CD14-positive monocyte (primary cell): ENCODE results near the gene FGF9. TPM values are rescaled to one million over a fixed set of nuclear protein-coding genes. Genes with fewer than 3 reads are reported as not detected.

Experiments
- DNase-seq, 3 donors: peaks; one replicate each; pipeline ENCODE4 v3.0.0-alpha.2; 2011 to 2022
- H2AFZ ChIP-seq: 2 replicates; pipeline ENCODE4 v1.6.0; 2012; ENCODE audit warnings: mild to moderate bottlenecking, low read depth, low read length, inconsistent platforms; ENCODE audit not compliant: insufficient read depth, poor library complexity, severe bottlenecking
- H3K27ac ChIP-seq, 2 donors: 1 replicate in 1 of 2; 2 replicates in 1 of 2; pipeline ENCODE4 v1.5.1; 2012 to 2013; ENCODE audit warnings: low read length in 2 of 2, control low read depth in 1 of 2, inconsistent platforms in 1 of 2, low read depth in 1 of 2, mild to moderate bottlenecking in 1 of 2
- H3K27me3 ChIP-seq, 2 donors: one replicate each; pipeline versions ENCODE4 v1.6.0 to v1.6.1; 2011 to 2013; ENCODE audit warnings: low read length in 2 of 2; ENCODE audit not compliant: control insufficient read depth in 2 of 2, insufficient read depth in 2 of 2
- H3K36me3 ChIP-seq, 2 donors: replicated peaks in 1 of 2; 1 replicate in 1 of 2; 2 replicates in 1 of 2; pipeline versions ENCODE4 v1.5.1 to v1.6.1; 2012 to 2013; ENCODE audit warnings: low read length in 2 of 2, control low read depth in 1 of 2, inconsistent platforms in 1 of 2, mild to moderate bottlenecking in 1 of 2; ENCODE audit not compliant: insufficient read depth in 2 of 2, control insufficient read depth in 1 of 2
- H3K4me1 ChIP-seq, 2 donors: 1 replicate in 1 of 2; 2 replicates in 1 of 2; pipeline versions ENCODE4 v1.5.1 to v1.6.1; 2012 to 2013; ENCODE audit warnings: low read length in 2 of 2, control low read depth in 1 of 2, inconsistent platforms in 1 of 2, mild to moderate bottlenecking in 1 of 2, moderate library complexity in 1 of 2; ENCODE audit not compliant: insufficient read depth in 2 of 2, control insufficient read depth in 1 of 2
- H3K4me2 ChIP-seq: replicated peaks from 2 replicates; pipeline ENCODE3; 2012; ENCODE audit warnings: low read length, moderate library complexity, mild to moderate bottlenecking; ENCODE audit not compliant: poor library complexity, severe bottlenecking; ENCODE audit errors: extremely low read depth
- H3K4me3 ChIP-seq, 3 experiments: fragments of 200-600 bp in 1 of 3; sonication (generic) in 1 of 3; replicated peaks in 1 of 3; 1 replicate in 2 of 3; 2 replicates in 1 of 3; pipeline ENCODE4 v1.5.1; 2011 to 2013; ENCODE audit warnings: low read length in 3 of 3, mild to moderate bottlenecking in 3 of 3, control low read depth in 2 of 3, low read depth in 2 of 3, inconsistent platforms in 1 of 3, moderate library complexity in 1 of 3
- H3K79me2 ChIP-seq: 2 replicates; pipeline ENCODE4 v1.6.0; 2012; ENCODE audit warnings: mild to moderate bottlenecking, control low read depth, inconsistent platforms, low read length, moderate library complexity; ENCODE audit not compliant: insufficient read depth
- H3K9ac ChIP-seq: 2 replicates; pipeline ENCODE4 v1.6.0; 2017; ENCODE audit warnings: low read length, mild to moderate bottlenecking; ENCODE audit not compliant: insufficient read depth, poor library complexity, severe bottlenecking
- H3K9me3 ChIP-seq, 2 donors: replicated peaks in 1 of 2; 1 replicate in 1 of 2; 2 replicates in 1 of 2; pipeline versions ENCODE4 v1.5.1 to v1.6.1; 2012 to 2013; ENCODE audit warnings: low read length in 2 of 2, control low read depth in 1 of 2; ENCODE audit not compliant: control insufficient read depth in 1 of 2, insufficient read depth in 1 of 2
- H4K20me1 ChIP-seq: 2 replicates; pipeline ENCODE4 v1.6.0; 2012; ENCODE audit warnings: mild to moderate bottlenecking, low read length, control low read depth, moderate library complexity; ENCODE audit not compliant: insufficient read depth
- H3K27ac Mint-ChIP-seq, 7 donors: one replicate each; pipeline ENCODE4 v1.8.0; 2020; ENCODE audit warnings: mild to moderate bottlenecking in 7 of 7, mixed read lengths in 7 of 7, moderate library complexity in 6 of 7, inconsistent platforms in 2 of 7
- H3K27me3 Mint-ChIP-seq, 3 donors: one replicate each; pipeline ENCODE4 v1.8.0; 2021 to 2022; ENCODE audit warnings: low read depth in 3 of 3, mild to moderate bottlenecking in 3 of 3, mixed read lengths in 3 of 3, moderate library complexity in 3 of 3, inconsistent platforms in 1 of 3
- H3K36me3 Mint-ChIP-seq, 2 donors: one replicate each; pipeline ENCODE4 v1.8.0; 2020; ENCODE audit warnings: mixed read lengths in 2 of 2, inconsistent platforms in 1 of 2, mild to moderate bottlenecking in 1 of 2
- H3K4me1 Mint-ChIP-seq: one replicate; pipeline ENCODE4 v1.8.0; 2020; ENCODE audit warnings: mild to moderate bottlenecking, mixed read lengths
- H3K4me3 Mint-ChIP-seq, 2 donors: one replicate each; pipeline ENCODE4 v1.8.0; 2020; ENCODE audit warnings: mild to moderate bottlenecking in 2 of 2, mixed read lengths in 2 of 2, moderate library complexity in 1 of 2
- H3K9me3 Mint-ChIP-seq, 7 donors: one replicate each; pipeline ENCODE4 v1.8.0; 2020 to 2022; ENCODE audit warnings: mixed read lengths in 7 of 7, mild to moderate bottlenecking in 6 of 7, moderate library complexity in 6 of 7, inconsistent platforms in 2 of 7
- WGBS: methylation state at CpG from one replicate; pipeline ENCODE4 v1.1.5; 2013; ENCODE audit warnings: missing lambda C conversion rate; ENCODE audit not compliant: insufficient coverage; 5-methylcytosine and 5-hydroxymethylcytosine counted together
- intact Hi-C, 2 donors: fragments of 100-400 bp; cut with micrococcal nuclease; formaldehyde crosslinking; loops; one replicate each; pipeline versions ENCODE4 v1.15.0 to v1.15.1; 2023
- polyA plus RNA-seq, 3 donors: library from polyadenylated mRNA; depleted of rRNA in 1 of 3; unstranded in 2 of 3; stranded (reverse) in 1 of 3; fragments of 300-500 nt in 2 of 3; fragments of >200 nt in 1 of 3; fragmentation: Illumina TruSeq in 2 of 3; gene quantifications; 1 replicate in 2 of 3; 2 replicates in 1 of 3; pipeline ENCODE4 v1.2.3, GENCODE V29; 2012 to 2021
- TF ChIP-seq, protein P1 (sequence below): fragments of 200-600 bp; IDR thresholded peaks from one replicate; pipeline ENCODE4 v1.8.0; 2022; ENCODE audit warnings: antibody characterized with exemption, mild to moderate bottlenecking

FGF9 gene
- polyA plus RNA-seq, 3 donors = 0.03 to 0.16 TPM; not detected in 1

GRCh38 chr13:21734961-21735360 lies 64.1 kb downstream of the FGF9 start:
- no peak overlapping the region for H3K4me2 ChIP-seq
- H3K4me3 ChIP-seq = no peak overlapping the region
- no peaks in the 10 kb centered on the region for H4K20me1 ChIP-seq
- intact Hi-C loops = no loop called here
- 94% methylated on average over 7 of the region's 7 CpGs for WGBS
- H3K27ac ChIP-seq = no peak overlapping the region
- Mint-ChIP-seq H3K9me3 (peaks cover 0 to 12% (median 0%) of the 10 kb centered on the region in 7 donors), H3K4me1 (no peaks in the 10 kb centered on the region), H3K27ac (peak overlapping the region in 1 of 7 donors; percentile 61), H3K27me3 (peaks cover 2 to 11% (median 10%) of the 10 kb centered on the region in 3 donors), H3K4me3 (no peak overlapping the region), H3K36me3 (no peaks in the 10 kb centered on the region)
- DNase-seq = no peak
- H3K27me3 ChIP-seq = no peaks in the 10 kb centered on the region
- peaks cover 0 to 8% of the 10 kb centered on the region in 2 donors for H3K9me3 ChIP-seq
- H3K79me2 ChIP-seq = no peaks in the 10 kb centered on the region
- TF ChIP-seq, protein P1, sequence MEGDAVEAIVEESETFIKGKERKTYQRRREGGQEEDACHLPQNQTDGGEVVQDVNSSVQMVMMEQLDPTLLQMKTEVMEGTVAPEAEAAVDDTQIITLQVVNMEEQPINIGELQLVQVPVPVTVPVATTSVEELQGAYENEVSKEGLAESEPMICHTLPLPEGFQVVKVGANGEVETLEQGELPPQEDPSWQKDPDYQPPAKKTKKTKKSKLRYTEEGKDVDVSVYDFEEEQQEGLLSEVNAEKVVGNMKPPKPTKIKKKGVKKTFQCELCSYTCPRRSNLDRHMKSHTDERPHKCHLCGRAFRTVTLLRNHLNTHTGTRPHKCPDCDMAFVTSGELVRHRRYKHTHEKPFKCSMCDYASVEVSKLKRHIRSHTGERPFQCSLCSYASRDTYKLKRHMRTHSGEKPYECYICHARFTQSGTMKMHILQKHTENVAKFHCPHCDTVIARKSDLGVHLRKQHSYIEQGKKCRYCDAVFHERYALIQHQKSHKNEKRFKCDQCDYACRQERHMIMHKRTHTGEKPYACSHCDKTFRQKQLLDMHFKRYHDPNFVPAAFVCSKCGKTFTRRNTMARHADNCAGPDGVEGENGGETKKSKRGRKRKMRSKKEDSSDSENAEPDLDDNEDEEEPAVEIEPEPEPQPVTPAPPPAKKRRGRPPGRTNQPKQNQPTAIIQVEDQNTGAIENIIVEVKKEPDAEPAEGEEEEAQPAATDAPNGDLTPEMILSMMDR = no peak
- H3K36me3 ChIP-seq = no peaks in the 10 kb centered on the region
- H3K9ac ChIP-seq = no peak overlapping the region
- no peak overlapping the region for H2AFZ ChIP-seq
- H3K4me1 ChIP-seq = no peaks in the 10 kb centered on the region

DNA sequence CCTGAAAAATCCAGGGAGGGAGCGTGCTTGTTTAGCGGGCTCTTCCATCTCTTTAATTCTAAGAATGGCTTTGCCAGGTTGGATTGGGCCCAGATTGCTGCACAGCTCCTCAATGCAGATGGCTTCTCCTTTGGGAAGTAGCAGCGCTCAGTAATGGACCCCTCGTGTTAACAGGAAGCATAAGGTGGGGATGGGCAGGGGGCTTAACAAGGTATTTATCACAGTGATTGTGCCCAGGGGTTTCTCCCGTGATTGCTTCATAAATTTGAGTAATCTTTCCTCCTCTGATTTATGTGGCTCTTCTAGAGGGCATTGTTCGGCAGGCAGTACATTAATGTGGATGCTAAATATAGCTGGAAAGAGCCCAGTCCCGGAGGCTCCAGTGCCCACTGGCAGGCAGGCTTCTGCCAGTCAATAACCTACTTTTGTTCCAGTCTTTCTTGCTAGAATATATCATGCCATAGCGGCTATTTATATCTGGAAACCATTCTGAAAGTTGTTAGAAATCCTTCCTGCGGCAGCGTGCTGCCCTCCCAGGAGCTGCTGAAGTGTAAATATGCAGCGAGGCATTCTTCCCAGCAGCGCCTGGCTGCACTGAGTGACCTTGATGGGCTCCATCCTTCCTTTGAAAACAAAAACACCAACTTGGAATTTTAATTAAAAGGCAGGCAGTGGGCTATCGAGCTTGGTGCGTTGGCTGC lies 65.0 kb downstream of the FGF9 start:
- no peak overlapping the region for H3K4me3 ChIP-seq
- H2AFZ ChIP-seq = no peak overlapping the region
- H3K9me3 ChIP-seq = peaks cover 0 to 5% of the 10 kb centered on the region in 2 donors
- 31% methylated on average over 8 of the region's 14 CpGs for WGBS
- no peaks in the 10 kb centered on the region for H3K4me1 ChIP-seq
- intact Hi-C loops = no loop called here
- H3K27ac Mint-ChIP-seq = no peak overlapping the region
- no peak overlapping the region for H3K9ac ChIP-seq
- no peaks in the 10 kb centered on the region for H4K20me1 ChIP-seq
- no peaks in the 10 kb centered on the region for H3K79me2 ChIP-seq
- no peaks in the 10 kb centered on the region for H3K4me1 Mint-ChIP-seq
- no peak overlapping the region for H3K4me2 ChIP-seq
- no peaks in the 10 kb centered on the region for H3K36me3 ChIP-seq
- H3K27me3 ChIP-seq = no peaks in the 10 kb centered on the region
- TF ChIP-seq, protein P1 = no peak
- H3K27ac ChIP-seq = no peak overlapping the region
- DNase-seq = no peak
- peaks cover 2 to 11% (median 10%) of the 10 kb centered on the region in 3 donors for H3K27me3 Mint-ChIP-seq
- peak overlapping the region in 1 of 2 donors; percentile 9 for H3K4me3 Mint-ChIP-seq
- H3K9me3 Mint-ChIP-seq = peaks cover 0 to 12% (median 0%) of the 10 kb centered on the region in 7 donors
- no peaks in the 10 kb centered on the region for H3K36me3 Mint-ChIP-seq
